Activated CD4-positive, alpha-beta T cell treated with anti-CD3 and anti-CD28 coated beads, Interleukin-2, amount 50 U/mL, for 1 hour (primary cell): ENCODE data around the gene FAM236D.
"Not testable (repeated sequence)": the region's sequence is repeated elsewhere in the genome, so short reads cannot be mapped to it uniquely, and the experiment has no call there.

Experiments used
- DNase-seq: peaks from one replicate; pipeline ENCODE4 v3.0.0-alpha.2; 2020

The FAM236D gene

GRCh38 chrX:72808110-72808509, at the start of gene FAM236D:
FAM236D (minus strand) TSS chrX:72808210; CDS start chrX:72808110, 100 bp downstream.
- not testable (repeated sequence) for DNase-seq

- not testable (repeated sequence) for DNase-seq
Measured at GRCh38 chrX:72837532-72837931, 29.5 kb upstream of the FAM236D start.

DNA sequence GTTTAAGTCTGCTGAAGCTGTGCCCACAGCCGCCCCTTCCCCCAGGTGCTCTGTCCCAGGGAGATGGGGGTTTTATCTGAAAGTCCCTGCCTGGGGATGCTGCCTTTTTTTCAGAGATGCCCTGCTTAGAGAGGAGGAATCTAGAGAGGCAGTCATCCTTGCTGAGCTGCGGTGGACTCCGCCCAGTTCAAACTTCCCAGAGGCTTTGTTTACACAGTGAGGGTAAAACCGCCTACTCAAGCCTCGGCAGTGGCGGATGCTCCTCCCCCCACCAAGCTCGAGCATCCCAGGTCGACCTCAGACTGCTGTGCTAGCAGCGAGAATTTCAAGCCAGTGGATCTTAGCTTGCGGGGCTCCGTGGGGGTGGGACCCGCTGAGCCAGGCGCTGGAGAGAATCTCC, 22.7 kb upstream of the FAM236D start:
- not testable (repeated sequence) for DNase-seq

- DNase-seq = not testable (repeated sequence)
Measured at GRCh38 chrX:72790390-72790789, 17.6 kb downstream of the FAM236D start.

- DNase-seq = not testable (repeated sequence)
Measured at GRCh38 chrX:72788142-72788541, 19.9 kb downstream of the FAM236D start.

DNA sequence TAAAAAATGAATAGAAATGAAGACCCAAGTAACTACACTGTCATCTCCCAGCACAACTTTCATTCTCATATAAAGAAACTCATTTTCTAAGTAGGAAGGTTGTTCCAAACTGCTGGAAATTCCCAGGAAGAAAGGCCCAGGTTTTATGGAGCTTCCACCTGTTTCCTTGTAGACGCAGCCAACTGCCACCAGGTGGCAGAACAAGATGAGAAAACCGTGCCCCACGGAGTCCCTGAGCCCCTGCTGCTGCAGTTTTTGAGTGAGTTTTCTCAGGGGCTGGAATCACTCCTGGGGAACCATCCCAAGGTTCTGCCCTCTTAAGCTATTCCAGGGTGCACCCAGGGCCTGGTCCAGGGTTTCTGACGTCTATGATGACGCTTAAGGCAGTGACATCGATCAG, 24.0 kb downstream of the FAM236D start:
- DNase-seq = not testable (repeated sequence)

- not testable (repeated sequence) for DNase-seq
Measured at GRCh38 chrX:72783365-72783936, 24.6 kb downstream of the FAM236D start.

GRCh38 chrX:72782560-72782959, 25.4 kb downstream of the FAM236D start, which contains the start of gene FAM236B:
FAM236B (minus strand) TSS chrX:72782660; CDS start chrX:72782560, 100 bp downstream.
- not testable (repeated sequence) for DNase-seq

DNA sequence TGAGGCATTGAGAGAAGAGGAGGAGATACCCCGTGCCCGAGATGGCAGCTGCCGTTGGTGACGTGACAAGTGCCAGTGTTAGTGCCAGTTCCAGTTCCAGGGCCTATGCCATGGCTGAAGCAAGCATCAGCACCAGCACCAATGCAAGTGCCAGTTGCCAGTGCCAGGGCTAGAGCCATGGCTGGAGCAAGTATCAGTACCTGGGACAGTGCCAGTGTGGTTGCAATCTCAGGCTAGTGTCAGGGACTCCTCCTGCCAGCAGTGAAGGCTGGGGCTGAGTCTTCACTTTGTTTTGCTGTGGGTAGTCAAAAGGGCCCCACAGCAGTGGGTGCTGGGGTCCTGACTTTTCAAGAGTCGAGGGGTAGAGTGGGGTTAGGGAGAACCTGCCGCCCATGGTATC, 29.9 kb downstream of the FAM236D start:
- DNase-seq = not testable (repeated sequence)

GRCh38 chrX:72777467-72777790, 30.6 kb downstream of the FAM236D start:
- DNase-seq = not testable (repeated sequence)

- not testable (repeated sequence) for DNase-seq
Measured at GRCh38 chrX:72776653-72777466, 31.1 kb downstream of the FAM236D start, which contains the start of gene DMRTC1B. DMRTC1B (plus strand) TSS chrX:72776890; CDS start chrX:72845136, 68,246 bp downstream.

- not testable (repeated sequence) for DNase-seq
Measured at GRCh38 chrX:72760454-72760853, 47.6 kb downstream of the FAM236D start.
